Stomach (tissue), 19 donors: ENCODE results near the gene MT1A. TPM values are rescaled to one million over a fixed set of nuclear protein-coding genes. Genes with fewer than 3 reads are reported as not detected.

Experiments
- DNase-seq, 2 donors: peaks; one replicate each; pipeline versions ENCODE4 v3.0.0 to v3.0.0-alpha.2; 2013 to 2019
- H3K27ac ChIP-seq, 5 donors: fragments of 200-600 bp in 4 of 5; sonication (generic) in 4 of 5; one replicate each; pipeline ENCODE4 v1.5.1; 2013 to 2019; ENCODE audit warnings: mild to moderate bottlenecking in 1 of 5, moderate library complexity in 1 of 5
- H3K27me3 ChIP-seq, 3 donors: fragments of 200-600 bp; sonication (generic); one replicate each; pipeline ENCODE4 v1.5.1; 2017 to 2019; ENCODE audit warnings: mixed run types in 1 of 3
- H3K36me3 ChIP-seq, 4 donors: fragments of 200-600 bp; sonication (generic); 1 replicate in 3 of 4; 2 replicates in 1 of 4; pipeline ENCODE4 v1.5.1; 2016 to 2019
- H3K4me1 ChIP-seq, 4 donors: fragments of 200-600 bp; sonication (generic); one replicate each; pipeline ENCODE4 v1.5.1; 2016 to 2019
- H3K4me3 ChIP-seq, 4 donors: fragments of 200-600 bp; sonication (generic) in 3 of 4; one replicate each; pipeline ENCODE4 v1.5.1; 2016 to 2019; ENCODE audit warnings: mild to moderate bottlenecking in 1 of 4
- H3K9me3 ChIP-seq, 4 donors: fragments of 200-600 bp; sonication (generic); one replicate each; pipeline ENCODE4 v1.5.1; 2016 to 2019
- CTCF ChIP-seq, 7 experiments: fragments of 450-650 bp in 4 of 7; fragments of 200-600 bp in 3 of 7; sonication (generic) in 3 of 7; IDR thresholded peaks; one replicate each; pipeline ENCODE4 v1.5.1; 2016 to 2019; ENCODE audit warnings: antibody characterized with exemption in 7 of 7, control low read depth in 2 of 7, mild to moderate bottlenecking in 1 of 7
- EP300 ChIP-seq: sonication (generic); formaldehyde crosslinking; IDR thresholded peaks from one replicate; pipeline ENCODE4 v1.6.1; 2017; ENCODE audit warnings: antibody characterized with exemption
- POLR2A ChIP-seq, 4 donors: fragments of 450-650 bp; IDR thresholded peaks; one replicate each; pipeline ENCODE4 v1.6.1; 2016; ENCODE audit warnings: antibody characterized with exemption in 4 of 4, control low read depth in 2 of 4, mild to moderate bottlenecking in 1 of 4, moderate library complexity in 1 of 4
- POLR2AphosphoS5 ChIP-seq, 3 donors: sonication (generic); formaldehyde crosslinking; IDR thresholded peaks; one replicate each; pipeline ENCODE4 v1.6.1; 2016; ENCODE audit warnings: antibody characterized with exemption in 3 of 3
- WGBS, 5 donors: extraction: QIAGEN DNeasy Blood & Tissue Kit in 3 of 5; methylation state at CpG; one replicate each; pipeline versions ENCODE4 v1.1.5 to v1.1.7; 2013 to 2018; 5-methylcytosine and 5-hydroxymethylcytosine counted together
- intact Hi-C: fragments of 100-400 bp; cut with DNase I; formaldehyde crosslinking; loops from one replicate; pipeline ENCODE4 v1.15.1; 2023; ENCODE audit warnings: low total_unique reads
- long read RNA-seq, 10 donors: transcript quantifications; one replicate each; lab custom pipeline, GENCODE V29; 2026
- polyA plus RNA-seq, 3 donors: library from polyadenylated mRNA; stranded (reverse); fragments of 200-250 nt; gene quantifications; one replicate each; pipeline ENCODE4 v1.2.3, GENCODE V29; 2013
- total RNA-seq, 5 donors: library from RNA; depleted of rRNA; stranded (reverse); fragments of >200 nt; gene quantifications; one replicate each; pipeline versions ENCODE4 v1.1.0 to v1.2.3, GENCODE V29; 2014 to 2016
- donor health status: healthy with polysubstance abuse.
- donor health status: Bipolar disorder and iron deficiency.
- donor health status: healthy.

Gene MT1A
- total RNA-seq (10 to 100 TPM in 2 of 5 donors, 1 to 10 TPM in 2, not detected in 1; 3.3 to 56.7 (median 25.5) TPM), polyA plus RNA-seq (100 to 1,000 TPM; 117 to 185 (median 169) TPM)
- long read RNA-seq, donor 1, partial matches to known transcripts: 0 of 1 reads
- long read RNA-seq, donor 1, other reads (novel, unspliced or antisense): 0 of 1 reads
- long read RNA-seq, donor 2: 0 reads
- long read RNA-seq, donor 3: 0 reads
- long read RNA-seq, donor 4: 0 reads
- long read RNA-seq, donor 5: 0 reads
- long read RNA-seq, donor 6: 0 reads
- long read RNA-seq, donor 7: 0 reads
- long read RNA-seq, donor 8, partial matches to known transcripts: 0 of 1 reads
- long read RNA-seq, donor 8, other reads (novel, unspliced or antisense): 0 of 1 reads
- long read RNA-seq, donor 9: 0 reads
- long read RNA-seq, donor 10: 0 reads

GRCh38 chr16:56637814-56638750 lies at the start of gene MT1A:
TSS of gene MT1A (plus strand) at chr16:56638666. CDS start at chr16:56638739, 73 bp downstream.
- whole genome bisulfite sequencing, 5 donors: 5 to 10% (median 7%) methylated on average over 47 to 68 of the region's 68 CpGs
- DNase-seq: peak; percentile 83 to 87
- H3K27me3 ChIP-seq: peaks cover 0 to 81% (median 11%) of the 10 kb centered on the region in 3 donors
- no peaks in the 10 kb centered on the region for H3K36me3 ChIP-seq
- H3K4me1 ChIP-seq: peaks cover 22 to 64% (median 49%) of the 10 kb centered on the region in 4 donors
- intact Hi-C loops: no loop called here
- no peaks in the 10 kb centered on the region for H3K9me3 ChIP-seq
- peak within 1 kb of the TSS; percentile 60 to 85 (median 80) for H3K27ac ChIP-seq
- TF ChIP-seq CTCF (IDR thresholded peaks at IDR 0.05) (no peak), EP300 (peak; percentile 16), POLR2A (IDR thresholded peaks at IDR 0.05) (peak in 1 of 4 donors; percentile 11), POLR2AphosphoS5 (IDR thresholded peaks at IDR 0.05) (peak in 2 of 3 donors; percentile 71 to 85)
- H3K4me3 ChIP-seq: peak within 1 kb of the TSS; percentile 46 to 52 (median 50)

GRCh38 chr16:56588781-56589140 lies 49.7 kb upstream of the MT1A start:
- Histone ChIP-seq H3K27ac (no peak overlapping the region), H3K36me3 (no peaks in the 10 kb centered on the region), H3K27me3 (peaks cover 4 to 60% (median 25%) of the 10 kb centered on the region in 3 donors), H3K4me3 (peak overlapping the region; percentile 40 to 60 (median 43)), H3K4me1 (peaks cover 6 to 12% (median 12%) of the 10 kb centered on the region in 4 donors), H3K9me3 (no peaks in the 10 kb centered on the region)
- WGBS, 5 donors: 32 to 40% (median 37%) methylated on average over 9 of the region's 9 CpGs
- intact Hi-C loops: no loop called here
- TF ChIP-seq CTCF (IDR thresholded peaks at IDR 0.05): no peak
- no peak for TF ChIP-seq POLR2A (IDR thresholded peaks at IDR 0.05)
- TF ChIP-seq POLR2AphosphoS5 (IDR thresholded peaks at IDR 0.05): no peak
- no peak for TF ChIP-seq EP300
- no peak for DNase-seq

- no peaks in the 10 kb centered on the region for H3K9me3 ChIP-seq
- H3K4me3 ChIP-seq: peak within 1 kb of the TSS; percentile 40 to 60 (median 43)
- peaks cover 4 to 54% (median 25%) of the 10 kb centered on the region in 3 donors for H3K27me3 ChIP-seq
- peaks cover 6 to 12% (median 12%) of the 10 kb centered on the region in 4 donors for H3K4me1 ChIP-seq
- no peaks in the 10 kb centered on the region for H3K36me3 ChIP-seq
- 0 to 6% (median 5%) methylated on average over 1 to 87 of the region's 87 CpGs for WGBS, 5 donors
- DNase-seq: peak in 1 of 2 donors; percentile 61
- TF ChIP-seq CTCF (IDR thresholded peaks at IDR 0.05) (no peak), POLR2A (IDR thresholded peaks at IDR 0.05) (no peak), EP300 (no peak), POLR2AphosphoS5 (IDR thresholded peaks at IDR 0.05) (no peak)
- no peak within 1 kb of the TSS for H3K27ac ChIP-seq
- intact Hi-C loops: no loop called here
These were observed 49.1 kb upstream of the MT1A start, which contains the start of gene MT3 for GRCh38 chr16:56589141-56590039. TSS of gene MT3 (plus strand) at chr16:56589528. CDS start at chr16:56589591, 63 bp downstream.
